ENCODE measurements around the gene OPCML. TPM values are rescaled to one million over a fixed set of nuclear protein-coding genes. Genes with fewer than 3 reads are reported as not detected.

Gene OPCML
- total RNA-seq, 4 donors from 2014 or later = 0.15 TPM; not detected in 3

DNA sequence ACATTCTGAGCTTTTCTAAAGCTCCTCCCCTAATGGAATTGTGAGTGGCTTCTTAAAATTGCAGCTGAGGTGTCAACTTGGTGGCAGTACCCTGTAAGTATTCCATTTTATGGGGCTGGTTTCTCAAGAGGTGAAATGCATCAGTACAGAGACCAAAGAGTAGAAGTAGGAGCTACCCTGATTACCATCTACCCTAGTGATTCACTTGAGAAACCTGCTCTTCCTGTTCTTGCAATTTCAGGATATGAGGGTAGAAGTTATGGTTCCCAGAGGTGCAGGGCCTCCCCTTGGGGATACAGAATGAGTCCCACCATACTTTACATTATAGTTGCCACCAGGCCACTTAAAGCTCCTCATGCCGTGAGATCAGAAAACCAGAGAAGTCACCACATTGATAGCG lies 944.6 kb downstream of the OPCML start:
- H3K27ac ChIP-seq = no peak overlapping the region
- no peaks in the 10 kb centered on the region for H3K36me3 ChIP-seq
- WGBS = 95% methylated on average over 2 of the region's 2 CpGs
- no peaks in the 10 kb centered on the region for H3K4me1 ChIP-seq
- DNase-seq (ENCODE audit: low spot score in 2 of 2) = no peak
- no peak overlapping the region for H3K4me3 ChIP-seq
- H3K9me3 ChIP-seq = no peaks in the 10 kb centered on the region
- no peaks in the 10 kb centered on the region for H3K27me3 ChIP-seq
- no peak for TF ChIP-seq POLR2AphosphoS5 (IDR thresholded peaks at IDR 0.05)
- TF ChIP-seq, protein P1, sequence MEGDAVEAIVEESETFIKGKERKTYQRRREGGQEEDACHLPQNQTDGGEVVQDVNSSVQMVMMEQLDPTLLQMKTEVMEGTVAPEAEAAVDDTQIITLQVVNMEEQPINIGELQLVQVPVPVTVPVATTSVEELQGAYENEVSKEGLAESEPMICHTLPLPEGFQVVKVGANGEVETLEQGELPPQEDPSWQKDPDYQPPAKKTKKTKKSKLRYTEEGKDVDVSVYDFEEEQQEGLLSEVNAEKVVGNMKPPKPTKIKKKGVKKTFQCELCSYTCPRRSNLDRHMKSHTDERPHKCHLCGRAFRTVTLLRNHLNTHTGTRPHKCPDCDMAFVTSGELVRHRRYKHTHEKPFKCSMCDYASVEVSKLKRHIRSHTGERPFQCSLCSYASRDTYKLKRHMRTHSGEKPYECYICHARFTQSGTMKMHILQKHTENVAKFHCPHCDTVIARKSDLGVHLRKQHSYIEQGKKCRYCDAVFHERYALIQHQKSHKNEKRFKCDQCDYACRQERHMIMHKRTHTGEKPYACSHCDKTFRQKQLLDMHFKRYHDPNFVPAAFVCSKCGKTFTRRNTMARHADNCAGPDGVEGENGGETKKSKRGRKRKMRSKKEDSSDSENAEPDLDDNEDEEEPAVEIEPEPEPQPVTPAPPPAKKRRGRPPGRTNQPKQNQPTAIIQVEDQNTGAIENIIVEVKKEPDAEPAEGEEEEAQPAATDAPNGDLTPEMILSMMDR (IDR thresholded peaks at IDR 0.05) = no peak
- TF ChIP-seq EP300 (IDR thresholded peaks at IDR 0.05) = no peak
- no peak for TF ChIP-seq POLR2A (IDR thresholded peaks at IDR 0.05)

DNA sequence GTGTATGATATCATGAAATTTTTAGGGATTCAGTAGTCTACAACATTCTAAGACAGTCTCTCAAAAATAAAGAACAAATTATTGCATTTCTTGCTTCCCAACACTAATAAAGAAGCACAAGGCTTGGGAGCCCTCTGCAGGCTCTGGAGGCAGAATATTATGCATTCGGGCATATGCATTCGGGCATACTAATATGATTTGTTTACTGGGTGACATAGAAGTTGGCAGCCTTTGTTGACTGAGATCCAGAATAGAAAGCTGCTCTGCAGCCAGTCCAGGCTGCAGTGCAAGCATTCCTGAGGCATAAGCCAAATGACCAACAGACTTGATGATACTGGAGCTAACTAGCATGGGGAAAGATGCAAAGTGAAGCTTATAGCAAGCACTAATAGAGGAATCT lies 945.5 kb downstream of the OPCML start:
- TF ChIP-seq, protein P1 (IDR thresholded peaks at IDR 0.05) = no peak
- TF ChIP-seq POLR2AphosphoS5 (IDR thresholded peaks at IDR 0.05) = no peak
- TF ChIP-seq POLR2A (IDR thresholded peaks at IDR 0.05) = no peak
- TF ChIP-seq EP300 (IDR thresholded peaks at IDR 0.05) = no peak
- Histone ChIP-seq H3K4me3 (no peak overlapping the region), H3K27ac (no peak overlapping the region), H3K27me3 (no peaks in the 10 kb centered on the region), H3K36me3 (no peaks in the 10 kb centered on the region), H3K9me3 (no peaks in the 10 kb centered on the region), H3K4me1 (no peaks in the 10 kb centered on the region)
- no peak for DNase-seq (ENCODE audit: low spot score in 2 of 2)
- 61% methylated on average over 2 of the region's 2 CpGs for WGBS

DNA sequence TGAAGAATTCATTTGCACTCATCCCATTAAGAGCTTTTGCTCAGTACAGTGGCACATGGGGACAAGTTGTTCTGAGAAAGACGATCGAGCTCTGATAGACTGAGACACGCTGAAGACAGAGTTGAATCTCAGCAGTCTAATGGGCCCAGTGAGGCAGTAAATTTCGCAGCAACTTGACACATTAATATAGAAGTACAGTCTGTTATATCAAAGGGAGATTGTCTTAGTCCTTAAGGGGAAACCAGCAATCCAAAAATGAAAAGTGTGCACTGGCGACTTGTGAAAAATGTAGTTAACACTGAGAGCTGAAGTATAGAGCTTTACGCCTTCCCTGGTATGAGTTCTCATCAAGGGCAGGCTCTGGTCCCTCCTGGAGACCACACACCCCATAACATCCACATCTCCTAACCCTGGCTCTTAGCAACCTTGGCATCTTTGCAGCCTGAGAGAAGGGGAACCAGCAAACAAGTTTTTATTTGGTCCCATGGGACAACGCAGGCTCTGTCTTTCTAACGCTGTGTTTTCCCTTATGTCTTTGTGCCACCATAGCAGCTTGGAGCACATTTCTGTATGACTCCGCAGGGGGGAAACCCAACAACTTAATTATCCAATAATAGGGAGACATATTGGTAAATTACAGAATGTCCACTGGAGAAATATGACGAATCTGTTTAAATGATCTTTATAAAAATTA lies 952.5 kb downstream of the OPCML start:
- H3K4me3 ChIP-seq = no peak overlapping the region
- H3K9me3 ChIP-seq = no peaks in the 10 kb centered on the region
- no peaks in the 10 kb centered on the region for H3K36me3 ChIP-seq
- no peaks in the 10 kb centered on the region for H3K4me1 ChIP-seq
- DNase-seq (ENCODE audit: low spot score in 2 of 2) = no peak
- H3K27me3 ChIP-seq = no peaks in the 10 kb centered on the region
- no peak overlapping the region for H3K27ac ChIP-seq
- TF ChIP-seq, protein P1 (IDR thresholded peaks at IDR 0.05) = no peak
- TF ChIP-seq POLR2A (IDR thresholded peaks at IDR 0.05) = no peak
- no peak for TF ChIP-seq EP300 (IDR thresholded peaks at IDR 0.05)
- TF ChIP-seq POLR2AphosphoS5 (IDR thresholded peaks at IDR 0.05) = no peak
- 73% methylated on average over 10 of the region's 10 CpGs for WGBS

DNA sequence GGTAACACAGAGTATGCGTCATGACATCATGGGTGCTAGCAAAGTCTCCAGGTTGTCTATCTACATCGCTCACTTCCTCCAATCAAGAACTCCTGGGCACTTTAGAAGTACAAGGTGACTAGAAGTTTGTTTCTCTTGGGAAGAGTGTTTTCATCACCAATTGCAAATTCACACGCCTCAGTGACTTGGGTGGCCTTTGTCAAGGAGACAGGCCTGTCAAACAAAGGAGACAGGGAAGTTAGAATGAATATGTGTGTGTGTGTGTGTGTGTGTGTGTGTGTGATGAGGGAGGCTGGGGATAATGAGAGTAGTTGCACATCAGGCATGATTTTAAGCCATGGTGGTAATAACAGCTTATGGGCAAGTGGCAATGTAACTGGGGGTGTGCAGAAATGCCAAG lies 953.2 kb downstream of the OPCML start:
- H3K27ac ChIP-seq = no peak overlapping the region
- 90% methylated on average over 3 of the region's 3 CpGs for WGBS
- H3K27me3 ChIP-seq = no peaks in the 10 kb centered on the region
- TF ChIP-seq POLR2A (IDR thresholded peaks at IDR 0.05) = no peak
- TF ChIP-seq EP300 (IDR thresholded peaks at IDR 0.05) = no peak
- TF ChIP-seq POLR2AphosphoS5 (IDR thresholded peaks at IDR 0.05) = no peak
- TF ChIP-seq, protein P1 (IDR thresholded peaks at IDR 0.05) = no peak
- no peaks in the 10 kb centered on the region for H3K36me3 ChIP-seq
- no peak overlapping the region for H3K4me3 ChIP-seq
- H3K9me3 ChIP-seq = no peaks in the 10 kb centered on the region
- H3K4me1 ChIP-seq = no peaks in the 10 kb centered on the region
- DNase-seq (ENCODE audit: low spot score in 2 of 2) = no peak

DNA sequence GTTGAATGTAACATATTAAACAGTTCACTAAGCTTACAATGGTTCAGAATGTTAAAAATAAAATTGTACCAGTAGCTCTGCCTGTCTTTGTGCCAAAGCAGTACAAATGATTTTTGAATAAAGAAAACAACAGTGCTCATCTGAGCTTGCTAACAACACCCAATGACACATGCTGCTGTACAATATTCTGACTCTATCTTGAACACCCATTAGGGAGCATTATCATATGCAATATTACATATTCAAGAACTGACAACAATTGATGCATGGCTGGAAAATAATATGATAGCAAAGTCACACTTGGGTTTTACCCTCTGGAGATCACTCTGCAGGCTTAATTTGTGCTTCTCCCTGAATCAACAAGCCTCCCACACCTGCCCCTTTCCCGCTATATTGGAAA lies 953.7 kb downstream of the OPCML start:
- H3K4me3 ChIP-seq = no peak overlapping the region
- DNase-seq (ENCODE audit: low spot score in 2 of 2) = no peak
- no peak for TF ChIP-seq POLR2AphosphoS5 (IDR thresholded peaks at IDR 0.05)

DNA sequence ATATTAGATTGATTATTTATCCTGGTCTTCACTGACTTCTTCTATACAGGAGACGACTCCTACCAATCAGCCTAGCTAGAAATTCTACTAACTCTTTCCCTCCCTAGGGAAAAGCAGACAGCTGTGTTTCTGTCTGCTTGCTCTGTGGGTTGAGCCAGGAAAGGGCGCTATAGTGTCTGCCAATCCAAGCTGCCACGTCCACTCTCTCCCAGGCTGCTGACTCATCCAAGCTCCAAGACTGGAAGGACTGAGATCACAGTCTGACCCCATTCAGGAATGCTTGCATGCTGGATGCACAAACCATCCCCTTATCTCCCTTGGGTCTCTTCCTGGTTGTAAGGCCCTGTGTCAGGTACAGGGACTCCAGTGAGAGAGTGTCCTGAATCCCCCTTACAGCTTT lies 955.6 kb downstream of the OPCML start:
- no peaks in the 10 kb centered on the region for H3K27me3 ChIP-seq
- no peak for DNase-seq (ENCODE audit: low spot score in 2 of 2)
- TF ChIP-seq EP300 (IDR thresholded peaks at IDR 0.05) (no peak), POLR2AphosphoS5 (IDR thresholded peaks at IDR 0.05) (no peak), POLR2A (IDR thresholded peaks at IDR 0.05) (no peak)
- TF ChIP-seq, protein P1 (IDR thresholded peaks at IDR 0.05) = no peak
- 67% methylated on average over 3 of the region's 3 CpGs for WGBS
- H3K4me1 ChIP-seq = no peaks in the 10 kb centered on the region
- H3K27ac ChIP-seq = no peak overlapping the region
- peaks cover 4% of the 10 kb centered on the region for H3K9me3 ChIP-seq
- H3K36me3 ChIP-seq = no peaks in the 10 kb centered on the region
- no peak overlapping the region for H3K4me3 ChIP-seq

More for the DNA sequence above, 953.7 kb downstream of the OPCML start:
- Histone ChIP-seq H3K9me3 (no peaks in the 10 kb centered on the region), H3K4me1 (no peaks in the 10 kb centered on the region), H3K36me3 (no peaks in the 10 kb centered on the region), H3K27ac (no peak overlapping the region), H3K27me3 (no peaks in the 10 kb centered on the region)
- 83% methylated on average over 1 of the region's 1 CpG for WGBS

Data from suprapubic skin (tissue), 4 donors.